HG03457 (cell line): ENCODE measurements around the gene GSTM1.
"Not testable (repeated sequence)": the region's sequence is repeated elsewhere in the genome, so short reads cannot be mapped to it uniquely, and the experiment has no call there.

Source experiments
- ATAC-seq: cut with Tn5 transposase; IDR thresholded peaks from one replicate; pipeline ENCODE4 v1.9.1; 2021; ENCODE audit warnings: moderate number of reproducible peaks; ENCODE audit not compliant: unreplicated experiment

Gene GSTM1

DNA sequence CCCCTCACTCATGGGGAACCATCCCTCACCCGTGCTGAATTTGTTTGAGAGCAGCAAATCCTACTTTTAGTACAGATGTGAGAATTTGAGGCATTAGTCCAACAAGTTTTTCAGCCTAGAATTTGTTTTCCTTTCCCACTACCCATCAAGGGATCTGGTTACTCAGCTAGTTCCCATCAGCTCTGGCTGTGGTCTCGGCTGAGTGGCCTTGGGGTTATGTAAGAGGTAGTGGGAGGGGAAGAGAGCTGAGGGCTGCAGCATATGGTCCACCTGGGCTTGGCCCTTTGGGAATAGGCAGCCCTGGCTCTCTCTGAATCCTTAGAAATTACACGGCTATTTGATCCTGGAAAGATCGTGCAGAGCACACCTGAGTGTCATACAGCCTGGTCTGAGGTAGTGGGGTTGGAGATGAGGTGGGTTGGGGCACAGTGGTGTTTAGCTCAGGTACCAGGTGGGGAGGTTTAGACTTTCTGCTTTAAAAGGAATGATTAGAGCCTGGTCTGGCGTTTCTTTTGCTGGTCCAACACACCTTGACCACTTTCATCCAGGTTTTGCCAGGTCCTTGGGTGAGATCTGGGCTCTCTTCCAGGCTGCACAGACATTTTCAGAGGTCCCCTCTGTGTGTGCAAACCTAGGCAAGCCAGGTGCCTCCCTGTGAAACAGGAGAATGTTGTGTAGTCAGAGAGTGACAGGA, 27.5 kb upstream of the GSTM1 start:
- ATAC-seq: no peak

DNA sequence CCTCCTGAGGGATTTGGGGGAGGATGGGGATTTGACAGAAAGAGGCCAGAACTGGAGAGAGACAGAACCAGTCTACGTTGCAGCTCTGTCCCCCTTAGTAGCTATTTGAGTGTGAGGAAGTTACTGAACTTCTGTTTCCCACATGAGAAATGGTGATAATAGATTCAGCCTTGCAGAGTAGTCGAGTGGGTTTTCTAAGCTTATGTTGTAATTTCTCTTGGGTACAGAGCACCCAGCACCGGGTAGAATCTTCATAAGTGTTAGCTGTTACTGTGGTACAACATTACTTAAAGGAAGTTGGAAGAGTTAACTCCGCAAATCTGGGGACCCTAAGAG, 27.0 kb upstream of the GSTM1 start:
- ATAC-seq: not testable (repeated sequence)

DNA sequence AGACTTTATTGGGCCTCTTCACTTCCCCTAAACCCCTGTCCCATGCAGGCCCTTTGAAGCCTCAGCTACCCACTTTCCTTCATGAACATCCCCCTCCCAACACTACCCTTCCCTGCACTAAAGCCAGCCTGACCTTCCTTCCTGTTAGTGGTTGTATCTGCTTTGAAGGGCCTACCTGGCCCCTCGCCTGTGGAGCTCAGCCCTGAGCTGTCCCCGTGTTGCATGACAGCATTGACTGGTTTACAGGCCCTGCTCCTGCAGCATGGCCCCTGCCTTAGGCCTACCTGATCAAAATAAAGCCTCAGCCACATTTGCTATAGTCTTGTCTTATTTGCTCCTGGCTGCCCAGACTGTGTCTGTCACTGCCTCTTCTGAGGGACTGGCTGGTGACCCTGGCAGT, 26.2 kb upstream of the GSTM1 start:
- ATAC-seq: no peak

DNA sequence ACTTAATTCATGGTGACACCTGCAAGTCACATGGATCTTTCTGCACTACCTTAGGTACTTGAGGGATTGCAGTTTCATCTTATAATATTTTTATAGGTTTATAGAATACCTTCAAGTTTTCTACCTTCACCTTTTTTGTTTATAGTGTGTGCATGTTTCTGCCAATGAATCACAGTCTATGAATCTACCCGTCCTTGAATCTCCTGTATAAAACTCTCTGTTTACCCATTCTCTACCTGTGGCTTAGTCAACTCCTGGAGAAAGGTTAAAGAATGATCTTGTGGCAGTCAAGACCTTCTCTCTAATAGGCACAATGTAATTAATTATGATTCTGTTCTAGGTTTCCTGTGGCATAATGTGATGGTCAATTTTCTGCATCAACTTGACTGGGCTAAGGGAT, 22.9 kb upstream of the GSTM1 start:
- ATAC-seq: no peak

DNA sequence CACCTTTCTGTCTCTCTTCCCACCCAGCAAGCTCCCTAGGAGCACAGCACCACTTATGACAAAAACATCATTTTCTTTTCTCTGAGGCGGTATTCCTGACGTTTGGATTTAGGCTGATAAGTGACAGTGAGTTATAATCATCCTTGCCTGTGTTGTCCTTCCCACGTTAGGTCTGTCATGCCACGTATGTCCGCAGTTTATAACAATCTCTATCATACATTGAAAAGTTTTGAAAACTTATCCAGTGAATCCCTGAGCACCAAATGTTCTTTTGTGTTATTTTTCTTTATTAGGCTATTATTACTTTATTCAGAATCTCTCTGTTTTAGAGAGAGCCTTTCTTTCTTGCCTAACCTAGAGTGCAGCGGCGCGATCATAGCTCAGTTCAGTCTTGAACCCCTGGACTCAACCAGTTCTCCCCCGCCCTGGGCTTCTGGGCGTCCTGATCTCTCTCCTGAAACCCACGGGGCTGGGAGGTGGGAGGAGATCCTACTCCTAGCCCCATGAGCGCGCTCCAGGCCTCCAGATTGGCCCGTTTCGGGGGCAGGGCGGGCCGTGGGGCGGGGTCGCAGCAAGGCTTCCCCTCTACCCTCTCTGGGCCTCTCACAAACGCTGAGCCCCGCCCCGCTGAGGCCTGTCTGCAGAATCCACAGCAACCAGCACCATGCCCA, 20.0 kb upstream of the GSTM1 start, which contains the start of gene GSTM2:
Gene GSTM2, plus strand, starts transcription at position 606 of the 671 bp plus-strand sequence. Its CDS starts 59 bp downstream, at position 665.
- ATAC-seq: peak; percentile 93

DNA sequence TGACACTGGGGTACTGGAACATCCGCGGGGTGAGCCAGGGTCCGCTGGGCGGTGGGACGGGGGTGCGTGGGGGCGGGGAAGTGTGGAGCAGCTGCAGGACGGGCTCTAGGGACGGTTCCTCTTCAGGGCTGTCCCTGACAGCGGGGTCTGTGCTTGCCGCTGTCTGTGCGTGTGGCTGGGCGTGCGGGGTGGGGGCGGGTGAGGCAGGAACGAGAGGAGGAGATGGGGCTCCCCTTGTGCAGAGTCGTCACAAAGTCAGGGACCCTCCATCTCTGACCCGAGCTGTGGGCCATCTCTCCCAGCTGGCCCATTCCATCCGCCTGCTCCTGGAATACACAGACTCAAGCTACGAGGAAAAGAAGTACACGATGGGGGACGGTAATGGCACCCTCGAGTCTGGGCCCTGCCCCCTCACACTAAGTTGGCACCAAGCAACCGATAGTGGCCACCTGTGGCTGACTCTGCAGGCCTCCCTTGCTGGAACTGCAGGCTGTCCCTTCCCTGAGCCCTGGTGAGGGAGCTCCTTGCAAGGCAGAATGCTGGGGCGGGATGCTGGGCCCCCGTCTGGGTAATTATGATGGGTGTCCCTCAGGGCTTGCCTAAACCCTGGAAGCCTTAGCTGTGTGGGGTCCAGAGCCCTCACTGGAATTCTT, 19.4 kb upstream of the GSTM1 start:
- no peak for ATAC-seq

DNA sequence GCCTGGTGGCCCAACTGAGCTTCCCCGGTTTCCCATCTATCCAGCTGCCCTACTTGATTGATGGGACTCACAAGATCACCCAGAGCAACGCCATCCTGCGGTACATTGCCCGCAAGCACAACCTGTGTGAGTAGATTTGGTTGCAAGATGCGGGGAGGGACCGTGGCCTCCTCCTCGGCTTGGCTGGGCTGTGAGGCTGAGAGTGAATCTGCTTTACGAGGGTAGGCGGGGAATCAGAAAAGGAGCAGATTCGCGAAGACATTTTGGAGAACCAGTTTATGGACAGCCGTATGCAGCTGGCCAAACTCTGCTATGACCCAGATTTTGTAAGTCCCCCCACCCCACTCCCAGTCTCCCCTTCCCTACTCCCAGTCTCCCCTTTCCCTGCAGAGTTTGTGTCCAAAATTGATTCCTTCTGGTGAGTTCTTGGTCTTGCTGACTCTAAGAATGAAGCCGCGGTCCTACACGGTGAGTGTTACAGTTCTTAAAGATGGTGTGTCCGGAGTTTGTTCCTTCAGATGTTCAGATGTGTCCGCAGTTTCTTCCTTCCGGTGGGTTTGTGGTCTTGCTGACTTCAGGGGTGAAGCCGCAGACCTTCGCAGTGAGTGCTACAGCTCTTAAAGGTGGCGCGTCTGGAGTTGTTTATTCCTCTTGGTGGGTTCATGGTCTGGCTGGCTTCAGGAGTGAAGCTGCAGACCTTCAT, 18.2 kb upstream of the GSTM1 start:
- ATAC-seq: no peak

DNA sequence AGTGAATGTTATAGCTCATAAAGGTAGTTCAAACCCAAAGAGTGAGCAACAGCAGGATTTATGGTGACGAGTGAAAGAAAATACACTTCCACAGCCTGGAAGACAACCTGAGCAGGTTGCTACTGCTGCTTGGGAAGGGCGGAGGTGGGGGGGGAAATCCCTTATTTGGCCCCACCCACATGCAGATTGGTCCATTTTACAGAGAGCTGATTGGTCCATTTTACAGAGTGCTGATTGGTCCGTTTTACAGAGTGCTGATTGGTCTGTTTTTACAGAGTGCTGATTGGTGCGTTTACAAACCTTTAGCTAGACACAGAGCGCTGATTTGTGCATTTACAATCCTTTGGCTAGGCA, 17.7 kb upstream of the GSTM1 start:
- not testable (repeated sequence) for ATAC-seq

DNA sequence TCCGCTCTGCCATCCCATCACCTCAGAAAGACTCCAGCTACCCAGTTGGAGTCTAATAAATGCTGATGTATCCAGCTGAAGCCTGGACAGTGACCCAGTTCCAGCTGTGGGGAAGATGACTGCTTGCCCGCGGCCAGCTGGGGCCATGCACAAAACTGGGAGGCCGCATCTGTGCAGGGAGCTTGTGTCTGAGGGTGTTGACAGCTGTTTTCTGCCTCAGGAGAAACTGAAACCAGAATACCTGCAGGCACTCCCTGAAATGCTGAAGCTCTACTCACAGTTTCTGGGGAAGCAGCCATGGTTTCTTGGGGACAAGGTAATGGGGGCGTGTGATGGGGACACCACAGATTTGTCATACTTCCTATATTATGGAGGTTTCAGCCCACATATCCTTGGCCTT, 16.6 kb upstream of the GSTM1 start:
- ATAC-seq: no peak

DNA sequence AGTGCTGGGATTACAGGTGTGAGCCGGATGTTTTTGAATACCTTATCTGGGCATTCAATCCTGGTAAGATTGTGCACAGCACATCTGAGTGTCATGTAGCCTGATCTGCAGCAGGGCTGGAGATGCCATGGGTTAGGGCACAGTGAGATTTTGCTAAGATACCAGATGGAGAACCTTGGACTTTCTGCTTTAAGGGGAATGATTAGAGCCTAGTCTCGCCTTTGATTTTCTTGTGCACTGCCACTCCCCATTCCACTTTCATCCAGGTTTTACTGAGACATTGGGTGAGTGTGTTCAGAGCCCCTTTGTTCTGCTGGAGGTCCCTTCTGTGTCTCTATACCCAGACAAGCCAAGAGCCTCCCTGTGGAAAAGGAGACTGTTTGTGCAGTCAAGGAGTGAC, 13.8 kb upstream of the GSTM1 start:
- ATAC-seq: not testable (repeated sequence)

DNA sequence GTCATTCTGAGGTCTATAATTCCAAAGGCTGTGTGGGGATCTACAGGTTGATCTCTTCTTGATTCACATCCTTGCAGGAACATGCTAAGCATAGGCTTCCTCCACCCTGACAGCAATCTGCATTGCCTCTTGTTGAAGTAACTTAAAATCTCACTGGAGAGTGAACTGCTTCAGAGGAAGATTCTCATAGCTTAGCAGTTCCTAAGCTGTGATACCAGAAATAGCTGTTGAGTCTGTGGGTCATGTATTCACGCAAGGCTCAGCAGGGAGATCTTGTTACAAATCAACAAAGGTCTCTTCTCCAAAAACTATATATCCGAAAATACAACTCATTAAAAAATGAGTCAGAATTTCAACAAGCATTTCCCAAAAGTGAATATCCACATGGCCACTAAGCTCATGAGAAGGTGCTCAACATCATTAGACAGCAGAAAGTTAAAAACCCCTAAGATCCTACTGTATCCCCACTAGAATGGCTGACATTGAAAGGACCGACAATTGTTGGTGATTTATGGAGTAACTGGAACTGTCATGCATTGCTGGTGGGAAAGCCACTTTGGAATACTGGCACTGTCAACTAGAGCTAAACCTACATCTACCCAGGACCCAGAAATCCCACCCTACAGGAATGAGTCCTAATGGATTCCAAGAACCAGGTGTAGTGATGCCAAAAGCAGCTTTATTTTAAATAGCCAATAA, 10.8 kb upstream of the GSTM1 start:
- not testable (repeated sequence) for ATAC-seq

DNA sequence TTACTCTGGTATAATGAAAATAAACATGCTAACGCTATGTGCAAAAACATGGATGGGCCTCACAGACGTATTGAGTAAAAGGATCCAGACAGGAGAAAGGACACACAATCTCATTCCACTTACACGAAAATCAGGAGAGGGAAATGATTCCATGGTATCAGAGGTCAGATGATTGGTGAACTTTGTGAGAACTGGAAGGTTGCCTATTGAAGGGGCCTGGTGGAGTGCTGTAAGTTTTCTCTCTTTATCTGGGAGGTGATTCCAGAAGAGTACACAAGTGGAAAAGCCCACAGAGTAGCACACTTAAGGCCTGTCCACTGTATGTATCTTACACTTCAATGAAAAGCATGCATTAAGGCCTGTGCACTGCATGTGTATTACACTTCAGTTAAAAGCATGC, 10.2 kb upstream of the GSTM1 start:
- no peak for ATAC-seq

DNA sequence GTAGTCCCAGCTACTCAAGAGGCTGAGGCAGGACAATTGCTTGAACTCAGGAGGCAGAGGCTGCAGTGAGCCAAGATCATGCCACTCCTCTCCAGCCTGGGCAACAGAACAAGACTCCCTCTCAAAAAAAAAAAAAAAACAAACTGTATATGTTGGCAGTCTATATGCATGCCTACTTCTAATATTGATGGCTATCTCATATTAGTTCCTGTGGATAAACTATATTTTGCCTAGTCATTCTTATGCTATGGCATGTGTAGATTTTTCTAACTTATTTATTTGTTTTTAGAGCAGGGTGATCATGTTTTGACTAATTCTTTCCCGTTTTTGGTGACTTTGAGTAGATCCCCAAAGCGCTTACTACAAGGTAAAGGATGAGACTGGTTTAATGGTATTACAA, 9.0 kb upstream of the GSTM1 start:
- ATAC-seq: not testable (repeated sequence)

DNA sequence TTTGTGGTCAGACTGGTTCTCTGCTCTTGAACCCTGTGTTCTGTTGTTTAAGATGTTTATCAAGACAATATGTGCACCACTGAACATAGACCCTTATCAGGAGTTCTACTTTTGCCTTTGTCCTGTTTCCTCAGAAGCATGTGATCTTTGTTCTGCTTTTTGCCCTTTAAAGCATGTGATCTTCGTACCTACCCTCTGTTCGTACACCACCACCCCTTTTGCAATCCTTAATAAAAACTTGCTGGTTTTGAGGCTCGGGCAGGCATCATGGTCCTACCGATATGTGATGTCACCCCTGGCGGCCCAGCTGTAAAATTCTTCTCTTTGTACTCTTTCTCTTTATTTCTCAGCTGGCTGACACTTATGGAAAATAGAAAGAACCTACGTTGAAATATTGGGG, 2.8 kb upstream of the GSTM1 start:
- ATAC-seq: not testable (repeated sequence)

DNA sequence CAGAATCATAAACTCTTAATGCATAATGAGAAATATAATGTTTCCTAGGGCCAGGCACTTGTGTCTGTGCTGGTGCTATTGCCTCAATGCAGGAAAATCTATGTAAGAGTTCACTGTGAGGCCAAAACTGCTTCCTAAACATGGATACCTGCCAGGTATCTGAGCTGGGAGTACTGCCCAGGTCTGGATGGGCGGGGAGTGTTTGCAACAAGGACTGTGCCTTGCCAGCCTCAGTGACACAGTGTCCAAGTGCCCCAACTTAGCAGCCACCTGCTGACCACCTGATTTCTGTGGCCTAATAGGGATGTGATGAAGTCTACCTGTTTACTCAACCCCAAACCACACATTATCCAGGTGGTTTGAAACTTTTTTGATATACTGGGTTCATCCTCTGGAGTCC, 2.2 kb upstream of the GSTM1 start:
- ATAC-seq: not testable (repeated sequence)

DNA sequence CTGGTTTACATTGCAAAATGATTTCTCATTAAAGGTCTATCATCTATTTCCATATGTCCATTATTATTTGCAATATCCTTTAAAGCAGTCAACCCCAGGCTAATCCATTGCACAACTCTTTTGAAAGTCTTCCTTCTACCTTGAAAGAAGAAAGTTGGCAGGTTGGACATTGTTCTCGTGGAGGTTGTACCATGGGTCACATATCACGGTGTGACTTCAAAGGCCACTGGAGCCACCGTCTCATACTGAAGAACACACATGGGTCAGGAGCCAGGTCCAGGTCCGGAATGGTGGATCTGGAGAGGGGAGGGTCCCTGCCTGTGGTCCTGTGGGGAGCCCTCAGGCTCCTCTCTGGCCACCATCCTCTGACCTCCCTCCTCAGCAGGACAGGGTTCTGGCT, 1.7 kb upstream of the GSTM1 start:
- ATAC-seq: not testable (repeated sequence)

DNA sequence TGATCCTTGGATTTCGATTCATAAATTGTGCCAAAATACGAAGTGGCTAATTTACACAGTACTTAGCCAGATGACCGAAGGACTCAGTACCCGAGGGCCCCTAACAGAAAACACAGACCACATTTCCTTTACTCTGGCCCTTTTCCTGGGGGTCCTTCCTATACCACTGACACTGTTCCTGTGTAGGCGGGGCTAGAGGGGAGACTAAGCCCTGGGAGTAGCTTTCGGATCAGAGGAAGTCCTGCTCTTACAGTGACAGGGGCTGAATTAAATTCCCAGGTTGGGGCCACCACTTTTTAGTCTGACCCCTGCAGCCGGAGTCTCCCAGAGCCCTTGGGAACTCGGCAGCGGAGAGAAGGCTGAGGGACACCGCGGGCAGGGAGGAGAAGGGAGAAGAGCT, 508 bp upstream of the GSTM1 start:
- ATAC-seq: peak; percentile 16

DNA sequence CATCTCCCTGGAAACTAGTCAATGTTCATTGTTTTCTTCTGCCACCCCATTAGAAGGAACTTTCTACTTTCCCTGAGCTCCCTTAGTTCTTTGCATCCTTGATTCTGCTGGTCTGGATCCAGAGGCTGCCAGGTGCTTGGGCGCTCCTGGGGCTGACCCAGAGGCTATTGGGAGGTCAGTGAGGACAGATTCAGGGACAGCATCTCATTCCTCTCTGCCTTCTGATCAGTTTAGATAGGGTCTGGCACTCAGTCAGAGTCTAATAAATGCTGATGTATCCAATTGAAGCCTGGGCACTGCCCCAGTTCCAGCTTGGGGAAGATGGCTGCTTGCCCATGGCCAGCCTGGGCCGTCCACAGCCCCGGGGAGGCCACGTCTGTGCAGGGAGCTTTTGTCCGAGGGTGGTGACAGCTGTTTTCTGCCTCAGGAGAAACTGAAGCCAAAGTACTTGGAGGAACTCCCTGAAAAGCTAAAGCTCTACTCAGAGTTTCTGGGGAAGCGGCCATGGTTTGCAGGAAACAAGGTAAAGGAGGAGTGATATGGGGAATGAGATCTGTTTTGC, 2.3 kb downstream of the GSTM1 start:
- no peak for ATAC-seq

DNA sequence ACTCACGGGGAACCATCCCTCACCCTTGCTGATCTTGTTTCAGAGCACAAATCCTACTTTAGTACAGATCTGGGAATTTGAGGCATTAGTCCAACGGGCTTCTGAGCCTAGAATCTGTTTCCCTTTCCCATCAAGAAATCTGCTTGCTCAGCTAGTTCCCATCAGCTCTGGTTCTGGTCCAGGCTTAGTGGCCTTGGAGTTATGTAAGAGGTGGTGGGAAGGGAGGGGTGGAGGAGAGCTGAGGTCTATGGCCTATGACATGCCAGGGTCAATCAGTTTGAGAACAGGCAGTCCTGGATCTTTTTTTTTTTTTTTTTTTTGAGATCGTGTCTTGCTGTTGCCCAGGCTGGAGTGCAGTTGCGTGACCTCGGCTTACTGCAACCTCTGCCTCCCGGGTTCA, 4.1 kb downstream of the GSTM1 start:
- no peak for ATAC-seq

DNA sequence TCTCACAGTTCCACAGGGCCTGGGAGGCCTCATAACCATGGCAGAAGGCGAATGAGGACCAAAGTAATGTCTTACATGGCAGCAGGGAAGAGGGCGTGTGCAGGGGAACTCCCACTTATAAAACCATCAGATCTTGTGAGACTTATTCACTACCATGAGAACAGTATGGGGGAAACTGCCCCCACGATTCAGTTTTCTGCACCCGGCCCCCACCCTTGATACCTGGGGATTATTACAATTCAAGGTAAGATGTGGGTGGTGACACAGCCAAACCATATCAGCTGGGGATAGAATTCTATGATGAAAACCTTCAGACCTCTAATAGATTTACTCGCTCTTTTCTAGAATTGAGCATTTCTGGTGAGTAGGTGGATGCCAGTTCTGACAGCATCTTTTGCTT, 6.8 kb downstream of the GSTM1 start:
- not testable (repeated sequence) for ATAC-seq

DNA sequence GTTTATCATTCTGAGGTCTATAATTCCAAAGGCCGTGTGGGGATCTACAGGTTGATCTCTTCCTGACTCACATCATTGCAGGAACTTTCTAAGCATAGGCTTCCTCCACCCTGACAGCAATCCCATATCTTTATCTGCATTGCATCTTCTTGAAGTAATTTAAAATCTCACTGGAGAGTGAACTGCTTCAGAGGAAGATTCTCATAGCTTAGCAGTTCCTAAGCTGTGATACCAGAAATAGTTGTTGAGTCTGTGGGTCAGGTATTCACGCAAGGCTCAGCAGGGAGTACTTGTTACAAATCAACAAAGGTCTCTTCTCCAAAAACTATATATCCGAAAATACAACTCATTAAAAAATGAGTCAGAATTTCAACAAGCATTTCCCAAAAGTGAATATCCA, 7.5 kb downstream of the GSTM1 start:
- ATAC-seq: not testable (repeated sequence)
